Measurements from ENCODE around the gene TTC7B. TPM values are rescaled to one million over a fixed set of nuclear protein-coding genes. Genes with fewer than 3 reads are reported as not detected.

The TTC7B gene
- total and polyA plus RNA-seq, 10 of the 15 experiments (the other 5 are each of a cell fraction or from before 2014, with no cell fraction given), result under 0.01 to 1.1 (median 0.26) TPM; not detected in 2

GRCh38 chr14:90560558-90560957 is 255.7 kb downstream of the TTC7B start:
- Histone ChIP-seq H3K79me2 (ENCODE audit: control insufficient read depth, insufficient read depth, low read length) (no peaks in the 10 kb centered on the region), H2AFZ (ENCODE audit: control insufficient read depth, low read depth, low read length) (no peak overlapping the region), H3K4me2 (ENCODE audit: control insufficient read depth, insufficient read depth) (no peak overlapping the region), H3K4me1 (ENCODE audit: control insufficient read depth, insufficient read depth, low read length) (no peaks in the 10 kb centered on the region), H3K4me3 (no peak overlapping the region), H3K9ac (ENCODE audit: control insufficient read depth, insufficient read depth, low read length) (no peak overlapping the region), H3K27ac (ENCODE audit: control insufficient read depth, insufficient read depth) (no peak overlapping the region), H4K20me1 (ENCODE audit: control insufficient read depth, insufficient read depth) (no peaks in the 10 kb centered on the region; the same call in 1 of the 2 replicates), H3K9me3 (replicated peaks; ENCODE audit: control insufficient read depth, insufficient read depth, low read length) (no peaks in the 10 kb centered on the region), H3K36me3 (ENCODE audit: control insufficient read depth in 2 of 2, insufficient read depth in 2 of 2, low read length in 1 of 2) (no peaks in the 10 kb centered on the region), H3K27me3 (replicated peaks in 1 of 2; ENCODE audit: control insufficient read depth in 2 of 2, insufficient read depth in 2 of 2, low read length in 1 of 2) (peaks cover 1 to 3% of the 10 kb centered on the region in 2 experiments; a peak in 3 of 4 replicates)
- 12% methylated on average over 4 of the region's 4 CpGs for WGBS (ENCODE audit: insufficient coverage, insufficient replicate concordance, low lambda C conversion rate, missing lambda C conversion rate)
- in situ Hi-C loops (cut with MboI) (no loop called here), intact Hi-C loops (cut with micrococcal nuclease; ENCODE audit: unreplicated experiment) (no loop called here)
- DNase-seq (ENCODE audit: low read depth, low spot score) (no peak), FAIRE-seq (no peak), ATAC-seq (no peak)
- TF ChIP-seq ELK1 (IDR thresholded peaks at IDR 0.05; ENCODE audit: low read depth, low read length) (no peak), STAT3 (IDR thresholded peaks at IDR 0.05; ENCODE audit: low read depth, low read length) (no peak), SIX5 (IDR thresholded peaks at IDR 0.05; ENCODE audit: low read depth, low read length, severe bottlenecking) (no peak), CBX5 (IDR thresholded peaks at IDR 0.05; ENCODE audit: low read depth) (no peak), ATF7 (IDR thresholded peaks at IDR 0.05; ENCODE audit: low read depth) (no peak), FOS (IDR thresholded peaks at IDR 0.05; ENCODE audit: borderline replicate concordance, extremely low read depth, insufficient read length) (no peak), LARP7 (IDR thresholded peaks at IDR 0.05) (no peak), POU2F2 (IDR thresholded peaks at IDR 0.05; ENCODE audit: borderline replicate concordance, low read depth, low read length) (no peak), MXI1 (IDR thresholded peaks at IDR 0.05; ENCODE audit: low read depth, low read length) (no peak), POLR2A (IDR thresholded peaks at IDR 0.05; ENCODE audit: low read depth, low read length) (no peak), TBL1XR1 (IDR thresholded peaks at IDR 0.05; ENCODE audit: low read depth, low read length) (no peak)
- TF ChIP-seq, protein P1, sequence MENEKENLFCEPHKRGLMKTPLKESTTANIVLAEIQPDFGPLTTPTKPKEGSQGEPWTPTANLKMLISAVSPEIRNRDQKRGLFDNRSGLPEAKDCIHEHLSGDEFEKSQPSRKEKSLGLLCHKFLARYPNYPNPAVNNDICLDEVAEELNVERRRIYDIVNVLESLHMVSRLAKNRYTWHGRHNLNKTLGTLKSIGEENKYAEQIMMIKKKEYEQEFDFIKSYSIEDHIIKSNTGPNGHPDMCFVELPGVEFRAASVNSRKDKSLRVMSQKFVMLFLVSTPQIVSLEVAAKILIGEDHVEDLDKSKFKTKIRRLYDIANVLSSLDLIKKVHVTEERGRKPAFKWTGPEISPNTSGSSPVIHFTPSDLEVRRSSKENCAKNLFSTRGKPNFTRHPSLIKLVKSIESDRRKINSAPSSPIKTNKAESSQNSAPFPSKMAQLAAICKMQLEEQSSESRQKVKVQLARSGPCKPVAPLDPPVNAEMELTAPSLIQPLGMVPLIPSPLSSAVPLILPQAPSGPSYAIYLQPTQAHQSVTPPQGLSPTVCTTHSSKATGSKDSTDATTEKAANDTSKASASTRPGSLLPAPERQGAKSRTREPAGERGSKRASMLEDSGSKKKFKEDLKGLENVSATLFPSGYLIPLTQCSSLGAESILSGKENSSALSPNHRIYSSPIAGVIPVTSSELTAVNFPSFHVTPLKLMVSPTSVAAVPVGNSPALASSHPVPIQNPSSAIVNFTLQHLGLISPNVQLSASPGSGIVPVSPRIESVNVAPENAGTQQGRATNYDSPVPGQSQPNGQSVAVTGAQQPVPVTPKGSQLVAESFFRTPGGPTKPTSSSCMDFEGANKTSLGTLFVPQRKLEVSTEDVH (IDR thresholded peaks at IDR 0.05; ENCODE audit: low read depth, partially characterized antibody), result no peak
- TF ChIP-seq, protein P2, sequence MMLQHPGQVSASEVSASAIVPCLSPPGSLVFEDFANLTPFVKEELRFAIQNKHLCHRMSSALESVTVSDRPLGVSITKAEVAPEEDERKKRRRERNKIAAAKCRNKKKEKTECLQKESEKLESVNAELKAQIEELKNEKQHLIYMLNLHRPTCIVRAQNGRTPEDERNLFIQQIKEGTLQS (IDR thresholded peaks at IDR 0.05; ENCODE audit: borderline replicate concordance, extremely low read depth, low read depth, low read length), result no peak
- TF ChIP-seq, protein P3, sequence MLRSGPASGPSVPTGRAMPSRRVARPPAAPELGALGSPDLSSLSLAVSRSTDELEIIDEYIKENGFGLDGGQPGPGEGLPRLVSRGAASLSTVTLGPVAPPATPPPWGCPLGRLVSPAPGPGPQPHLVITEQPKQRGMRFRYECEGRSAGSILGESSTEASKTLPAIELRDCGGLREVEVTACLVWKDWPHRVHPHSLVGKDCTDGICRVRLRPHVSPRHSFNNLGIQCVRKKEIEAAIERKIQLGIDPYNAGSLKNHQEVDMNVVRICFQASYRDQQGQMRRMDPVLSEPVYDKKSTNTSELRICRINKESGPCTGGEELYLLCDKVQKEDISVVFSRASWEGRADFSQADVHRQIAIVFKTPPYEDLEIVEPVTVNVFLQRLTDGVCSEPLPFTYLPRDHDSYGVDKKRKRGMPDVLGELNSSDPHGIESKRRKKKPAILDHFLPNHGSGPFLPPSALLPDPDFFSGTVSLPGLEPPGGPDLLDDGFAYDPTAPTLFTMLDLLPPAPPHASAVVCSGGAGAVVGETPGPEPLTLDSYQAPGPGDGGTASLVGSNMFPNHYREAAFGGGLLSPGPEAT (IDR thresholded peaks at IDR 0.05; ENCODE audit: low read depth), result no peak
- CTCF ChIA-PET, result no interaction called here
- SMC1A ChIA-PET (ENCODE audit: uncharacterized antibody, unreplicated experiment), result no interaction called here
- no TSS peak for BruUV-seq (replicated peaks)
- RAD21 ChIA-PET (ENCODE audit: unreplicated experiment), result no interaction called here
- POLR2A ChIA-PET, result no interaction called here
